OCI-LY7 (cell line): ENCODE measurements around the gene MKKS. TPM values are rescaled to one million over a fixed set of nuclear protein-coding genes. Genes with fewer than 3 reads are reported as not detected.
"Not testable (repeated sequence)": the region's sequence is repeated elsewhere in the genome, so short reads cannot be mapped to it uniquely, and the experiment has no call there.

Source experiments
- BruUV-seq: library from RNA; stranded (reverse); fragments of 400-500 nt; replicated peaks from 2 replicates; lab custom pipeline; 2021; lab: Mats Ljungman, UMichigan
- CTCF ChIA-PET: fragments of 300-600 bp; sonication (Branson Sonifier 250); formaldehyde crosslinking; loops from one replicate; lab custom pipeline; 2022; ENCODE audit warnings: antibody characterized with exemption; ENCODE audit not compliant: unreplicated experiment; lab: Charles Lee
- POLR2A ChIA-PET: fragments of 300-600 bp; sonication (Branson Sonifier 250); formaldehyde crosslinking; loops from one replicate; lab custom pipeline; 2022; ENCODE audit warnings: antibody characterized with exemption; lab: Charles Lee
- DNase-seq: peaks from one replicate; pipeline ENCODE4 v3.0.0-alpha.2; 2015; ENCODE audit warnings: low spot score
- H2AFZ ChIP-seq: fragments of 200-600 bp; sonication (generic), shearing (Covaris generic); 2 replicates; pipeline ENCODE4 v1.6.1; 2014; ENCODE audit warnings: mild to moderate bottlenecking, antibody characterized with exemption, low read length, moderate library complexity
- H3K27ac ChIP-seq: fragments of 200-600 bp; sonication (generic); 2 replicates; pipeline ENCODE4 v1.5.1; 2014; ENCODE audit warnings: mixed run types, low read depth, mild to moderate bottlenecking, moderate library complexity, low read length, inconsistent platforms; ENCODE audit not compliant: poor library complexity, severe bottlenecking
- H3K36me3 ChIP-seq: fragments of 200-600 bp; sonication (generic); 2 replicates; pipeline ENCODE4 v1.6.1; 2014; ENCODE audit warnings: mild to moderate bottlenecking, antibody characterized with exemption, low read length, moderate library complexity, mixed read lengths; ENCODE audit not compliant: insufficient read depth
- H3K4me1 ChIP-seq: fragments of 200-600 bp; sonication (generic); 2 replicates; pipeline ENCODE4 v1.5.1; 2014; ENCODE audit warnings: mild to moderate bottlenecking, low read length; ENCODE audit not compliant: insufficient read depth, poor library complexity, severe bottlenecking
- H3K4me2 ChIP-seq: fragments of 200-600 bp; sonication (generic); 2 replicates; pipeline ENCODE4 v1.6.1; 2014; ENCODE audit warnings: mild to moderate bottlenecking, low read length
- H3K4me3 ChIP-seq: fragments of 200-600 bp; sonication (generic); 2 replicates; pipeline ENCODE4 v1.5.1; 2014; ENCODE audit warnings: mild to moderate bottlenecking, low read depth, low read length; ENCODE audit not compliant: poor library complexity, severe bottlenecking
- H3K79me2 ChIP-seq: fragments of 200-600 bp; sonication (generic); 2 replicates; pipeline ENCODE4 v1.6.1; 2016; ENCODE audit warnings: low read depth, mild to moderate bottlenecking, low read length, moderate library complexity, mixed read lengths; ENCODE audit not compliant: insufficient read depth
- H3K9me2 ChIP-seq: fragments of 200-600 bp; sonication (generic); 2 replicates; pipeline ENCODE4 v1.6.1; 2016; ENCODE audit warnings: mild to moderate bottlenecking, low read length, mixed read lengths; ENCODE audit not compliant: insufficient read depth
- H3K9me3 ChIP-seq: fragments of 200-600 bp; sonication (generic); 2 replicates; pipeline ENCODE4 v1.6.1; 2014; ENCODE audit warnings: mild to moderate bottlenecking, mixed run types, low read length, mixed read lengths
- H4K20me1 ChIP-seq: fragments of 200-600 bp; sonication (generic); 2 replicates; pipeline ENCODE4 v1.6.1; 2014; ENCODE audit warnings: mild to moderate bottlenecking, antibody characterized with exemption, low read length, moderate library complexity, mixed read lengths; ENCODE audit not compliant: insufficient read depth
- CTCF ChIP-seq: fragments of 200-600 bp; sonication (generic); conservative IDR thresholded peaks from 2 replicates; pipeline ENCODE4 v1.5.1; 2014; ENCODE audit warnings: mild to moderate bottlenecking, antibody characterized with exemption, low read length, moderate library complexity, mixed read lengths
- EZH2phosphoT487 ChIP-seq: fragments of 200-600 bp; sonication (generic); IDR thresholded peaks from 2 replicates; pipeline ENCODE4 v1.6.1; 2018; ENCODE audit warnings: low read depth, borderline replicate concordance, mild to moderate bottlenecking, mixed run types, antibody characterized with exemption, low read length, moderate library complexity, mixed read lengths
- intact Hi-C: fragments of 100-400 bp; cut with micrococcal nuclease; formaldehyde crosslinking; loops from one replicate; pipeline ENCODE4 v1.10.0; 2022; ENCODE audit not compliant: unreplicated experiment
- total RNA-seq, 2 experiments: library from RNA; depleted of rRNA in 1 of 2; stranded (reverse); fragments of >200 nt in 1 of 2; shearing (Covaris generic) in 1 of 2; gene quantifications; 2 replicates each; pipeline ENCODE4 v1.2.3, GENCODE V29; 2014 to 2022

The MKKS gene
- total RNA-seq, 2 experiments from 2014 or later, result 1.0 to 5.6 TPM

- Histone ChIP-seq H3K27ac (no peak overlapping the region), H3K9me3 (no peaks in the 10 kb centered on the region), H3K4me1 (no peaks in the 10 kb centered on the region), H2AFZ (no peak overlapping the region), H3K79me2 (no peaks in the 10 kb centered on the region), H4K20me1 (0 out of 2 replicates have a peak, but pooled peaks cover 6% of the 10 kb centered on the region), H3K9me2 (no peaks in the 10 kb centered on the region), H3K4me3 (no peak overlapping the region), H3K4me2 (no peak overlapping the region), H3K36me3 (no peaks in the 10 kb centered on the region)
- POLR2A ChIA-PET, result interaction anchor here (0.7 to 1.3 kb wide), 3 partner anchors 10 to 1031 kb away, joined by 3 read pairs; no protein-coding TSS in a partner anchor
- CTCF ChIA-PET, result interaction anchor here (0.6 to 0.7 kb wide), 7 partner anchors 21 to 732 kb away, joined by 3 to 5 read pairs (median 4); no protein-coding TSS in a partner anchor
- TF ChIP-seq EZH2phosphoT487, result no peak
- peak; percentile 98 for TF ChIP-seq CTCF
- DNase-seq, result peak; percentile 52
- intact Hi-C loops, result loop anchor here (1.0 to 2.0 kb wide), 2 partner anchors 449 to 810 kb away; no protein-coding TSS in a partner anchor
- no TSS peak for BruUV-seq
Measured at GRCh38 chr20:10427060-10427692, 6.8 kb downstream of the MKKS start.

GRCh38 chr20:10423735-10424134, 10.3 kb downstream of the MKKS start:
- no peak for TF ChIP-seq CTCF
- Histone ChIP-seq H3K36me3 (peaks cover 4% of the 10 kb centered on the region; the same call in 1 of the 2 replicates), H3K4me2 (no peak overlapping the region), H3K79me2 (no peaks in the 10 kb centered on the region), H3K27ac (no peak overlapping the region), H3K9me3 (no peaks in the 10 kb centered on the region), H3K9me2 (no peaks in the 10 kb centered on the region), H3K4me1 (no peaks in the 10 kb centered on the region), H4K20me1 (0 out of 2 replicates have a peak, but pooled peaks cover 6% of the 10 kb centered on the region), H3K4me3 (no peak overlapping the region), H2AFZ (no peak overlapping the region)
- ChIA-PET CTCF (no interaction called here), POLR2A (interaction anchor here (0.6 kb wide), 1 partner anchor 182 kb away, joined by 3 read pairs; no protein-coding TSS in a partner anchor)
- intact Hi-C loops, result no loop called here
- no peak for DNase-seq
- no TSS peak for BruUV-seq

- Histone ChIP-seq H3K79me2 (no peaks in the 10 kb centered on the region), H3K36me3 (peaks cover 4% of the 10 kb centered on the region; the same call in 1 of the 2 replicates), H4K20me1 (no peaks in the 10 kb centered on the region), H3K9me2 (no peaks in the 10 kb centered on the region), H3K4me3 (no peak overlapping the region), H3K4me2 (no peak overlapping the region), H3K9me3 (no peaks in the 10 kb centered on the region), H2AFZ (no peak overlapping the region), H3K27ac (no peak overlapping the region), H3K4me1 (no peaks in the 10 kb centered on the region)
- ChIA-PET CTCF (no interaction called here), POLR2A (no interaction called here)
- intact Hi-C loops, result no loop called here
- TF ChIP-seq CTCF (no peak), EZH2phosphoT487 (no peak)
- BruUV-seq, result no TSS peak
- DNase-seq, result no peak
Measured at GRCh38 chr20:10419550-10420133, 14.4 kb downstream of the MKKS start.

GRCh38 chr20:10417218-10417617, 16.8 kb downstream of the MKKS start:
- H2AFZ ChIP-seq, POLR2A ChIA-PET, CTCF ChIA-PET, H3K9me3 ChIP-seq, H4K20me1 ChIP-seq, H3K4me1 ChIP-seq, H3K4me3 ChIP-seq, H3K79me2 ChIP-seq, H3K36me3 ChIP-seq, H3K9me2 ChIP-seq, BruUV-seq, H3K27ac ChIP-seq, DNase-seq, intact Hi-C loops, H3K4me2 ChIP-seq: not testable (repeated sequence)
